Activated CD8-positive, alpha-beta T cell treated with anti-CD3 and anti-CD28 coated beads for 36 hours (primary cell): Measurements from ENCODE around the gene GLO1. TPM values are rescaled to one million over a fixed set of nuclear protein-coding genes. Genes with fewer than 3 reads are reported as not detected.

Experiments
- ATAC-seq: fragments of 200-7000 bp; cut with Tn5 transposase; one replicate; pipeline ENCODE4 v1.10.0; 2021; ENCODE audit warnings: mild to moderate bottlenecking, moderate library complexity
- CTCF ChIA-PET: fragments of 350-600 bp; sonication (Branson Sonifier 250); formaldehyde crosslinking; loops from one replicate; lab custom pipeline; 2021; ENCODE audit warnings: antibody characterized with exemption; lab: Charles Lee
- POLR2A ChIA-PET: fragments of 350-600 bp; sonication (Branson Sonifier 250); formaldehyde crosslinking; loops from one replicate; lab custom pipeline; 2021; ENCODE audit warnings: antibody characterized with exemption; lab: Charles Lee
- DNase-seq: peaks from one replicate; pipeline ENCODE4 v3.0.0-alpha.2; 2020
- H3K27ac Mint-ChIP-seq: one replicate; pipeline ENCODE4 v1.8.0; 2021; ENCODE audit warnings: mild to moderate bottlenecking, mixed read lengths
- H3K27me3 Mint-ChIP-seq: one replicate; pipeline ENCODE4 v1.8.0; 2021; ENCODE audit warnings: mixed read lengths
- H3K36me3 Mint-ChIP-seq: one replicate; pipeline ENCODE4 v1.8.0; 2021; ENCODE audit warnings: low read depth, mixed read lengths
- H3K4me1 Mint-ChIP-seq: one replicate; pipeline ENCODE4 v1.8.0; 2021; ENCODE audit warnings: low read depth, mixed read lengths
- H3K4me3 Mint-ChIP-seq: one replicate; pipeline ENCODE4 v1.8.0; 2021; ENCODE audit warnings: mild to moderate bottlenecking, moderate library complexity, mixed read lengths
- H3K9me3 Mint-ChIP-seq: one replicate; pipeline ENCODE4 v1.8.0; 2021; ENCODE audit warnings: mixed read lengths
- CTCF ChIP-seq: fragments of 200-600 bp; IDR thresholded peaks from one replicate; pipeline ENCODE4 v1.8.0; 2022; ENCODE audit warnings: antibody characterized with exemption, mild to moderate bottlenecking
- intact Hi-C: fragments of 100-400 bp; cut with micrococcal nuclease; formaldehyde crosslinking; loops from one replicate; pipeline ENCODE4 v1.10.0; 2022
- total RNA-seq, 2 experiments: library from RNA; stranded (reverse); gene quantifications; one replicate each; pipeline ENCODE4 v1.2.3, GENCODE V29; 2021

Gene GLO1
- total RNA-seq, 2 experiments from 2014 or later = 135 to 142 TPM

GRCh38 chr6:38723783-38724182 lies 20.8 kb upstream of the GLO1 start:
- Mint-ChIP-seq H3K4me3 (no peak overlapping the region), H3K9me3 (peaks cover 3% of the 10 kb centered on the region), H3K27me3 (peaks cover 21% of the 10 kb centered on the region), H3K4me1 (peaks cover 9% of the 10 kb centered on the region), H3K36me3 (peaks cover 3% of the 10 kb centered on the region), H3K27ac (no peak overlapping the region)
- intact Hi-C loops = no loop called here
- ATAC-seq = no peak
- TF ChIP-seq CTCF = no peak
- DNase-seq = no peak
- ChIA-PET CTCF (no interaction called here), POLR2A (no interaction called here)

GRCh38 chr6:38722727-38723334 lies 19.9 kb upstream of the GLO1 start:
- no peak for DNase-seq
- ATAC-seq = no peak

GRCh38 chr6:38722038-38722437 lies 19.1 kb upstream of the GLO1 start:
- Mint-ChIP-seq H3K4me3 (no peak overlapping the region), H3K9me3 (peaks cover 3% of the 10 kb centered on the region), H3K4me1 (peaks cover 9% of the 10 kb centered on the region), H3K27me3 (peaks cover 20% of the 10 kb centered on the region), H3K36me3 (peaks cover 3% of the 10 kb centered on the region), H3K27ac (no peak overlapping the region)
- no peak for ATAC-seq
- ChIA-PET CTCF (interaction anchor here (0.9 to 1.1 kb wide), 2 partner anchors 13 to 15 kb away, joined by 3 read pairs; no protein-coding TSS in a partner anchor), POLR2A (no interaction called here)
- no peak for TF ChIP-seq CTCF
- no peak for DNase-seq
- intact Hi-C loops = no loop called here

More at GRCh38 chr6:38722727-38723334, 19.9 kb upstream of the GLO1 start:
- intact Hi-C loops = no loop called here
- H3K4me3 Mint-ChIP-seq = no peak overlapping the region
- ChIA-PET CTCF (interaction anchor here (0.9 kb wide), 1 partner anchor 16 kb away, joined by 3 read pairs; no protein-coding TSS in a partner anchor), POLR2A (no interaction called here)
- H3K4me1 Mint-ChIP-seq = peaks cover 9% of the 10 kb centered on the region
- peaks cover 22% of the 10 kb centered on the region for H3K27me3 Mint-ChIP-seq
- peaks cover 3% of the 10 kb centered on the region for H3K36me3 Mint-ChIP-seq
- H3K9me3 Mint-ChIP-seq = peaks cover 3% of the 10 kb centered on the region
- no peak overlapping the region for H3K27ac Mint-ChIP-seq
- TF ChIP-seq CTCF = no peak

GRCh38 chr6:38720295-38720694 lies 17.4 kb upstream of the GLO1 start:
- CTCF ChIA-PET = interaction anchor here (0.7 to 1.3 kb wide), 2 partner anchors 15 to 220 kb away, joined by 3 to 4 read pairs; no protein-coding TSS in a partner anchor
- Mint-ChIP-seq H3K9me3 (peaks cover 3% of the 10 kb centered on the region), H3K27ac (no peak overlapping the region), H3K4me1 (peaks cover 1% of the 10 kb centered on the region), H3K27me3 (peaks cover 28% of the 10 kb centered on the region), H3K36me3 (peaks cover 3% of the 10 kb centered on the region), H3K4me3 (no peak overlapping the region)
- intact Hi-C loops = no loop called here
- TF ChIP-seq CTCF = no peak
- POLR2A ChIA-PET = no interaction called here
- no peak for ATAC-seq
- DNase-seq = no peak

- Mint-ChIP-seq H3K36me3 (peaks cover 3% of the 10 kb centered on the region), H3K27ac (no peak overlapping the region), H3K4me1 (peaks cover 5% of the 10 kb centered on the region), H3K27me3 (peaks cover 28% of the 10 kb centered on the region), H3K9me3 (peaks cover 3% of the 10 kb centered on the region), H3K4me3 (no peak overlapping the region)
- CTCF ChIA-PET = interaction anchor here (0.7 to 1.3 kb wide), 2 partner anchors 14 to 219 kb away, joined by 3 to 4 read pairs; no protein-coding TSS in a partner anchor
- no peak for DNase-seq
- POLR2A ChIA-PET = no interaction called here
- ATAC-seq = no peak
- intact Hi-C loops = no loop called here
- TF ChIP-seq CTCF = no peak
These were observed 16.4 kb upstream of the GLO1 start for GRCh38 chr6:38719358-38719757.
